Calu3 (cell line): ENCODE results near the gene PRDX2. TPM values are rescaled to one million over a fixed set of nuclear protein-coding genes. Genes with fewer than 3 reads are reported as not detected.
A peak's percentile ranks its signal among the peaks of the same experiment; 100 is the strongest.

ENCODE experiments used
- BruUV-seq: library from RNA; stranded (reverse); fragments of 400-500 nt; replicated peaks from 2 replicates; lab custom pipeline; 2021; lab: Mats Ljungman, UMichigan
- CTCF ChIA-PET: fragments of 300-600 bp; sonication (Branson Sonifier 250); formaldehyde crosslinking; loops from one replicate; lab custom pipeline; 2022; ENCODE audit warnings: antibody characterized with exemption; lab: Charles Lee
- DNase-seq: peaks from one replicate; pipeline ENCODE4 v3.0.0; 2022
- H3K27ac Mint-ChIP-seq: one replicate; pipeline ENCODE4 v1.8.0; 2022; ENCODE audit warnings: mixed read lengths; ENCODE audit not compliant: unreplicated experiment
- H3K27me3 Mint-ChIP-seq: one replicate; pipeline ENCODE4 v1.8.0; 2022; ENCODE audit warnings: mixed read lengths; ENCODE audit not compliant: unreplicated experiment
- H3K36me3 Mint-ChIP-seq: one replicate; pipeline ENCODE4 v1.8.0; 2022; ENCODE audit warnings: mild to moderate bottlenecking, moderate library complexity, mixed read lengths; ENCODE audit not compliant: insufficient read depth, unreplicated experiment
- H3K4me1 Mint-ChIP-seq: one replicate; pipeline ENCODE4 v1.8.0; 2022; ENCODE audit warnings: mild to moderate bottlenecking, low read depth, mixed read lengths; ENCODE audit not compliant: unreplicated experiment
- H3K4me3 Mint-ChIP-seq: one replicate; pipeline ENCODE4 v1.8.0; 2022; ENCODE audit warnings: mild to moderate bottlenecking, low read depth, moderate library complexity, mixed read lengths; ENCODE audit not compliant: unreplicated experiment
- H3K9me3 Mint-ChIP-seq: one replicate; pipeline ENCODE4 v1.8.0; 2022; ENCODE audit warnings: low read depth, mixed read lengths; ENCODE audit not compliant: unreplicated experiment
- CTCF ChIP-seq: fragments of 200-600 bp; IDR thresholded peaks from one replicate; pipeline ENCODE4 v1.8.0; 2022; ENCODE audit warnings: antibody characterized with exemption; ENCODE audit not compliant: unreplicated experiment
- intact Hi-C: fragments of 100-400 bp; cut with micrococcal nuclease; formaldehyde crosslinking; loops from one replicate; pipeline ENCODE4 v1.10.0; 2022; ENCODE audit not compliant: unreplicated experiment
- total RNA-seq: library from RNA; stranded (reverse); gene quantifications from 2 replicates; pipeline ENCODE4 v1.2.3, GENCODE V29; 2022

PRDX2 gene
- total RNA-seq, 1 experiment from 2014 or later, result 135 TPM

GRCh38 chr19:12838886-12839756 lies 37.5 kb upstream of the PRDX2 start:
- Mint-ChIP-seq H3K9me3 (no peaks in the 10 kb centered on the region), H3K27me3 (peaks cover 54% of the 10 kb centered on the region), H3K4me3 (peak overlapping the region; percentile 64), H3K4me1 (no peaks in the 10 kb centered on the region), H3K36me3 (peaks cover 9% of the 10 kb centered on the region), H3K27ac (no peak overlapping the region)
- no peak for DNase-seq
- no TSS peak for BruUV-seq
- CTCF ChIA-PET, result no interaction called here
- intact Hi-C loops, result no loop called here
- no peak for TF ChIP-seq CTCF

GRCh38 chr19:12838182-12838885 lies 36.7 kb upstream of the PRDX2 start, which contains the start of gene MAST1:
MAST1 (plus strand) TSS chr19:12838515; CDS start chr19:12838573, 58 bp downstream.
- peak within 1 kb of the TSS; percentile 64 for H3K4me3 Mint-ChIP-seq
- no peak within 1 kb of the TSS for H3K27ac Mint-ChIP-seq
- H3K27me3 Mint-ChIP-seq, result peaks cover 56% of the 10 kb centered on the region
- BruUV-seq, result no TSS peak
- H3K4me1 Mint-ChIP-seq, result no peaks in the 10 kb centered on the region
- TF ChIP-seq CTCF, result peak; percentile 37
- H3K9me3 Mint-ChIP-seq, result no peaks in the 10 kb centered on the region
- intact Hi-C loops, result no loop called here
- CTCF ChIA-PET, result no interaction called here
- peaks cover 9% of the 10 kb centered on the region for H3K36me3 Mint-ChIP-seq
- peak; percentile 61 for DNase-seq

GRCh38 chr19:12837225-12837624 lies 35.6 kb upstream of the PRDX2 start:
- intact Hi-C loops, result no loop called here
- no peak for TF ChIP-seq CTCF
- peaks cover 6% of the 10 kb centered on the region for H3K4me1 Mint-ChIP-seq
- no peak overlapping the region for H3K4me3 Mint-ChIP-seq
- no peak for DNase-seq
- peaks cover 61% of the 10 kb centered on the region for H3K27me3 Mint-ChIP-seq
- BruUV-seq, result no TSS peak
- no peaks in the 10 kb centered on the region for H3K9me3 Mint-ChIP-seq
- no peak overlapping the region for H3K27ac Mint-ChIP-seq
- H3K36me3 Mint-ChIP-seq, result peaks cover 15% of the 10 kb centered on the region
- CTCF ChIA-PET, result no interaction called here

- CTCF ChIA-PET, result no interaction called here
- H3K27me3 Mint-ChIP-seq, result peaks cover 61% of the 10 kb centered on the region
- H3K36me3 Mint-ChIP-seq, result peaks cover 16% of the 10 kb centered on the region
- no peak overlapping the region for H3K4me3 Mint-ChIP-seq
- H3K4me1 Mint-ChIP-seq, result peaks cover 8% of the 10 kb centered on the region
- intact Hi-C loops, result no loop called here
- no peaks in the 10 kb centered on the region for H3K9me3 Mint-ChIP-seq
- no peak for DNase-seq
- BruUV-seq, result no TSS peak
- no peak overlapping the region for H3K27ac Mint-ChIP-seq
- no peak for TF ChIP-seq CTCF
Observed at GRCh38 chr19:12836529-12836863, 34.9 kb upstream of the PRDX2 start.
